HepG2 (cell line): ENCODE data around the gene CHEK2. TPM values are rescaled to one million over a fixed set of nuclear protein-coding genes. Genes with fewer than 3 reads are reported as not detected.

Experiments used
- ATF5 ChIP-seq: sonication (generic); formaldehyde crosslinking; IDR thresholded peaks from 2 replicates; pipeline ENCODE4 v1.4.0; 2020; ENCODE audit warnings: mild to moderate bottlenecking, low read depth, missing genetic modification reagents
- CHD2 ChIP-seq: IDR thresholded peaks from 2 replicates; pipeline ENCODE4 v1.6.1; 2011; ENCODE audit warnings: low read depth, low read length, improper control_type of control experiment
- DMAP1 ChIP-seq: IDR thresholded peaks from 2 replicates; pipeline ENCODE4 v1.6.1; 2016
- GATAD2A ChIP-seq: IDR thresholded peaks from 2 replicates; pipeline ENCODE4 v1.6.1; 2016
- GMEB1 ChIP-seq: sonication (generic); formaldehyde crosslinking; IDR thresholded peaks from 2 replicates; pipeline ENCODE4 v1.5.1; 2020; ENCODE audit warnings: missing genetic modification reagents, mild to moderate bottlenecking, borderline replicate concordance
- KLF6 ChIP-seq: IDR thresholded peaks from 2 replicates; pipeline ENCODE4 v1.8.0; 2016; ENCODE audit warnings: missing biosample characterization, missing genetic modification reagents
- MXI1 ChIP-seq: IDR thresholded peaks from 3 replicates; pipeline ENCODE4 v1.6.1; 2012; ENCODE audit warnings: low read depth, low read length, inconsistent platforms, borderline replicate concordance
- NFATC3 ChIP-seq: sonication (generic); formaldehyde crosslinking; IDR thresholded peaks from 2 replicates; pipeline ENCODE4 v1.5.1; 2020; ENCODE audit warnings: mild to moderate bottlenecking, missing genetic modification reagents
- PHF5A ChIP-seq: IDR thresholded peaks from one replicate; pipeline ENCODE4 v1.6.1; 2018; ENCODE audit warnings: low read depth, missing genetic modification reagents; ENCODE audit not compliant: unreplicated experiment
- ZNF383 ChIP-seq: sonication (generic); formaldehyde crosslinking; IDR thresholded peaks from 2 replicates; pipeline ENCODE4 v1.4.0; 2020; ENCODE audit warnings: missing genetic modification reagents, mild to moderate bottlenecking, borderline replicate concordance
- ZNF629 ChIP-seq: sonication (generic); formaldehyde crosslinking; conservative IDR thresholded peaks from 2 replicates; pipeline ENCODE4 v1.5.0; 2020; ENCODE audit warnings: missing genetic modification reagents
- polyA plus RNA-seq, 8 experiments: library from polyadenylated mRNA; depleted of rRNA in 3 of 8; stranded (reverse) in 7 of 8; unstranded in 1 of 8; fragments of >200 nt; fragmentation: Illumina TruSeq in 4 of 8; extraction: Trizol in 4 of 8; gene quantifications; 2 replicates each; pipeline versions ENCODE4 v1.2.1 to v1.2.3, GENCODE V29; 2011 to 2016; ENCODE audit warnings: low read depth in 4 of 8, missing spikeins in 1 of 8, mixed read lengths in 1 of 8; ENCODE audit not compliant: insufficient read depth in 1 of 8
- total RNA-seq, 5 experiments: library from RNA; depleted of rRNA; stranded (reverse); fragments of >200 nt; fragmentation: Illumina TruSeq; extraction: Trizol; gene quantifications; 2 replicates each; pipeline ENCODE4 v1.2.3, GENCODE V29; 2016; ENCODE audit warnings: low read depth in 1 of 5
- TF ChIP-seq, protein P1 (sequence below): sonication (generic); formaldehyde crosslinking; IDR thresholded peaks from 2 replicates; pipeline ENCODE4 v1.8.0; 2022; ENCODE audit warnings: missing genetic modification reagents, mild to moderate bottlenecking, borderline replicate concordance
- TF ChIP-seq, protein P2 (sequence below): sonication (generic); formaldehyde crosslinking; IDR thresholded peaks from 2 replicates; pipeline ENCODE4 v1.4.0; 2020; ENCODE audit warnings: missing genetic modification reagents
- TF ChIP-seq, protein P3 (sequence below): IDR thresholded peaks from 2 replicates; pipeline ENCODE4 v1.6.1; 2016; ENCODE audit warnings: mild to moderate bottlenecking, missing biosample characterization, missing genetic modification reagents

Gene CHEK2
- total and polyA plus RNA-seq, 2 of the 13 experiments (the other 11 are each of a cell fraction or from before 2014, with no cell fraction given), result 27.0 to 40.5 TPM

- TF ChIP-seq, protein P1, sequence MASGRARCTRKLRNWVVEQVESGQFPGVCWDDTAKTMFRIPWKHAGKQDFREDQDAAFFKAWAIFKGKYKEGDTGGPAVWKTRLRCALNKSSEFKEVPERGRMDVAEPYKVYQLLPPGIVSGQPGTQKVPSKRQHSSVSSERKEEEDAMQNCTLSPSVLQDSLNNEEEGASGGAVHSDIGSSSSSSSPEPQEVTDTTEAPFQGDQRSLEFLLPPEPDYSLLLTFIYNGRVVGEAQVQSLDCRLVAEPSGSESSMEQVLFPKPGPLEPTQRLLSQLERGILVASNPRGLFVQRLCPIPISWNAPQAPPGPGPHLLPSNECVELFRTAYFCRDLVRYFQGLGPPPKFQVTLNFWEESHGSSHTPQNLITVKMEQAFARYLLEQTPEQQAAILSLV (CRISPR knock-in tag), result peak; percentile 69; the same call in 1 of the 2 replicates
- peak; percentile 49; the same call in 1 of the 2 replicates for TF ChIP-seq DMAP1 (CRISPR knock-in tag)
- TF ChIP-seq KLF6, result peak; percentile 68; the same call in 1 of the 2 replicates
- TF ChIP-seq CHD2, result peak; percentile 41; the same call in 1 of the 2 replicates
- no peak for TF ChIP-seq ATF5
- TF ChIP-seq MXI1, result peak; percentile 73; the same call in 1 of the 3 replicates
- peak; percentile 67 for TF ChIP-seq PHF5A (CRISPR knock-in tag)
- TF ChIP-seq, protein P2, sequence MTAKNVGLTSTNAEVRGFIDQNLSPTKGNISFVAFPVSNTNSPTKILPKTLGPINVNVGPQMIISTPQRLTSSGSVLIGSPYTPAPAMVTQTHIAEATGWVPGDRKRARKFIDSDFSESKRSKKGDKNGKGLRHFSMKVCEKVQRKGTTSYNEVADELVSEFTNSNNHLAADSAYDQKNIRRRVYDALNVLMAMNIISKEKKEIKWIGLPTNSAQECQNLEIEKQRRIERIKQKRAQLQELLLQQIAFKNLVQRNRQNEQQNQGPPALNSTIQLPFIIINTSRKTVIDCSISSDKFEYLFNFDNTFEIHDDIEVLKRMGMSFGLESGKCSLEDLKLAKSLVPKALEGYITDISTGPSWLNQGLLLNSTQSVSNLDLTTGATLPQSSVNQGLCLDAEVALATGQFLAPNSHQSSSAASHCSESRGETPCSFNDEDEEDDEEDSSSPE, result peak; percentile 94
- TF ChIP-seq GATAD2A (CRISPR knock-in tag), result peak; percentile 64
- no peak for TF ChIP-seq NFATC3 (CRISPR knock-in tag)
- TF ChIP-seq, protein P3, sequence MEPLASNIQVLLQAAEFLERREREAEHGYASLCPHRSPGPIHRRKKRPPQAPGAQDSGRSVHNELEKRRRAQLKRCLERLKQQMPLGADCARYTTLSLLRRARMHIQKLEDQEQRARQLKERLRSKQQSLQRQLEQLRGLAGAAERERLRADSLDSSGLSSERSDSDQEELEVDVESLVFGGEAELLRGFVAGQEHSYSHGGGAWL (CRISPR knock-in tag), result peak; percentile 71; the same call in 1 of the 2 replicates
- peak; percentile 96 for TF ChIP-seq ZNF629 (CRISPR knock-in tag)
- TF ChIP-seq ZNF383, result no peak
- TF ChIP-seq GMEB1, result peak; percentile 77
Measured at GRCh38 chr22:28772633-28773460, 31.2 kb upstream of the CHEK2 start, which contains the start of gene CCDC117 (continued).
